SW480 (cell line): ENCODE results near the gene ISLR.
"Not testable (repeated sequence)": the region's sequence is repeated elsewhere in the genome, so short reads cannot be mapped to it uniquely, and the experiment has no call there.

ENCODE experiments used
- DNase-seq: peaks from one replicate; pipeline ENCODE4 v3.0.0-alpha.2; 2016; ENCODE audit warnings: low spot score

Gene ISLR

DNA sequence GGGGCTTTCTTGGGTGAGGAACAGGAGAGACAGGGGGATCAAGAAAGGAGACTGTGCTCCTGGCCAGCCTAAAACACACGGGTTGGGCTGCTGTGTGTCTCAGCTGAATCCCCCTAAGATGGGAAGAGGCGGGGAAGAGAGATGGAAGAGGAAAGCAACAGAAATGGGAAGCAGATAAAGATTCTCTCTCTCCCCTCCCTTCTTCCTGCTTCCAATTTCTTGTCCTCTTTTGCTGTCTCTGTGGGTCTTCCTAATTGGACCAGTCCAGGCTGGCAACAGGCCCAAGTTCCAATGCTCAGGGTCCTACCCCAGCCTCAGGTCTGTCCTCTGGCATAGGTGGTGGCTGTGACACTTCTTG lies 36.0 kb upstream of the ISLR start:
- DNase-seq = no peak

DNA sequence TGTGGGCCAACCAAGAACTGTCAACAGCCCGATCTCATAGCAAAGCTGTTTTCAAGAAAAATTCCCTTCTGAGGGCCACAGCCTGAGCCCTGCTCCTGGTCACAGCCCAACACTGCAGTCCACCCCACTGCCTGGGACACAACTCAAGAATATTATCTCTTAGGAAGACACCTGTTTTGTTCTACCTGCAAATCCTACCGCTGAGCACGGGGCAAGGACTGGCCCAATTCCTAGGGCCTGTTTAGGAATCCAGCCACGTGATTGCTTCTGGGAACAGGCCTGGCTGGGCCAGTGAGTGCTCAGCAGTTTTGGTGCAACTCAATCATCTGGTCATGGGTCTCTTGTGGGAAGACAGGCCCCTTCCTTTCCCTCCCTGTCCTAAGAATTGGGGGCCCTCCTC lies 34.9 kb upstream of the ISLR start:
- DNase-seq = no peak

DNA sequence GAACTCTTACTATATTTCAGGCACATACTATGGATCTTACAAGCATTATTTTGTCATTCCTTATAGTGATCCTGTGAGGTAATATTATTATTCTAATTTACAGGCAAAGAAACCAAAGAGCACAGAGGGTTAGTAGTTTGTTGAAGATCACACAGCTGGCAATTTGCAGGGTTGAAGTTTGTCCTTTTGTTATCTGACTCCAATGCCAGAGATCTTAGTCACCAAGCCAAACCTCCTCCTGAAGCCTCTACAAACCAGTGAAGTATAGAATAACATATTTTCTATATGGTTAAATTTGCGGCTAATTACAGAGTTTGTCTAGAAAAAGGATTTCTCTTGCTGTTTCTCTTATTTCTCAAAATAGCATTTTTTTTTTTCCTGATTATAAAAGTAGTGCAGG lies 31.9 kb upstream of the ISLR start:
- no peak for DNase-seq

DNA sequence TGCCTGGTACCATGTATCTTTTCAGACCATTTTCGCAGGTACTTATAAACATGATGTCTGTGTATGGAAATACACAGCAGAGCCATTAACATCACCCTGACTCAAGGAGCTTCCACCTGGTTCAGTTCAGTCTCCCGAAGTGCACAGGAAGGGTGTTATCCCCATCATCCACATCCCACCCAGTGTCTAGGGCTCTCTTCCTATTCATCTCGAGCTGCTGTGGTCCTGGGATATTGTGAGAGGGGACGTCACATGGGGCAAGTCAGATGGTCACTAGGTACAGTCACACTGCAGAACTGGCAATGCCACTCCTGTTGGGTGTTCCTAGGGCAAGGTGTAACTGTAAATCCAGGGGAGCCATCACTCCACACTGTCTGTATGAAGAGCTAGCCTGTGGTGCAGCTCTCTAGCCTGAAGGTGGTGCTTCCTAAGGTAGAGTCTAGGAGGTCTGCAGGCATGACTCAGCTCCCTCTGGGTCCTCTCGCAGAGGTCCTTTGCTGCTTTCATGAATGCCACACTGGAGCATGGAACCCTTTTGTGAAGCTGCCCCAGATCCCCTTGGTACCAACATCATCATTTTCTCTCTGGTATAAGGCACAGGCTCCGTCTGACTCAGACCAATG lies 29.2 kb upstream of the ISLR start:
- DNase-seq = peak; percentile 65

DNA sequence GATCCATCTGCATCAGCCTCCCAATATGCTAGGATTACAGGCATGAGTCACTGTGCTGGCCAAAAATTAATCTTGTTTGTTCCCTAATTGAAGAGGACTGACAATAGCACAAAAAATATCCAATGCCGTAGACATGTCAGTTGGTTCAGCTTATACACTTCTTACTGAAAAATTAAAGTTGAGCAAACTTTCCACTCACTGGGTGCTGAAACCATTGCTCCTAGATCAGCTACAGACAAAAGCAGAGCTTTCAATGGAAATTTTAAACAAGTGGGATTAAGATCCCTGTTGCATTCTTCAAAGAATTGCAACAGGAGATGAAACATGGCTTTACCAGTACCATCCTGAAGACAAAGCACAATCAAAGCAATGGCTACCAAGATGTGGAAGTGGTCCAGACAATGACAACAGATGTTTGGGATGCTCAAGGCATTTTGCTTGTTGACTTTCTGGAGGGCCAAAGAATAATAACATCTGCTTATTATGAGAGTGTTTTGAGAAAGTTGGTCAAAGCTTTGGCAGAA lies 27.2 kb upstream of the ISLR start:
- no peak for DNase-seq

DNA sequence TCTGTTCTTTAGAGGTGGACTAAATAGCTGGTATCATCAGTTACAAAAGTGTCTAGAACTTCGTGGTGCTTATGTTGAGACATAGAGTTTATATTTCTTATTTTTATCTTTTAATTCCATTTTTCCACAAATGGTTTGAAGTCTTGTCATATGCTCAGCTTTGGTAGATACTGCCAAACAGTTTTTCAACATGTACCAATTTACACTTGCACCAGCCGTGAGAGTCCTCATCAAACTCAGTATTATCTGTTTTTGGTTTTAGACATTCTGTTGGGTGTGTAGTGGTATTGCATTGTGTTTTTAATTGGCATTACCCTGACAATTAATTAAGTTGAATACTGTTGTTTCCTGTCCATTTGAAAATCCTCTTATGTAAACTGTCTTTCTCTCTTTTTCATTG lies 26.5 kb upstream of the ISLR start:
- DNase-seq = no peak

DNA sequence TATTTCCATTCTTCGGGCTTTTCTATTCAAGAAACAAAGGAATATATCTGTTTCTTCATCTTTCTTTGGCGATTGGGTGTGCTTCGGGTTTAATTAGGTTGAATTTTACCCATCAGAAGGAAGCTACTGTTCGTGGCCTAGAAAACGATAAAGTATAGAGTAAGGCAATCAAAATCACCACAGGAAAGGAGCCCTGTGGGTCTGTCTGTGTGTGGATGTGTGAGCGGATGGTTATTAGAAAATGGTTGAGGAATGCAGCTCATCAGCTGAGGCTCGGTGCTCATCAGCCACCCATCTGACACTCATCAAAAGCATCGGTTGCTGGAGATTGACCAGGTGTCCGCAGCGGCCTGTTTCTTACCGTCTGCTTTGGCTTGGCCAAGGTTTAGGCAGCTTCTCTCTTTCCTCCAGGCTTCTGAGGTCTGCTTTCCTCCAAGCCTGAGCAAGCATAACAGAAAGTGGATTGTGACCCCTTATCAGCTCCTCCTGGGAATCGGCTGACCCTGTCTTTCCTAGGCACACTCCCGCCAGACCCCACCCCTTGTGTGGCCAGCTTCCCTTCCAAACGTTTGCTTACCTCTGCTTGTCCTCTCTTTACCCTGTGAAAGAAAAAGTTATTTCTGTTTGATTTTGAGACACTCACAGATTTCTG lies 17.6 kb upstream of the ISLR start:
- DNase-seq = no peak

DNA sequence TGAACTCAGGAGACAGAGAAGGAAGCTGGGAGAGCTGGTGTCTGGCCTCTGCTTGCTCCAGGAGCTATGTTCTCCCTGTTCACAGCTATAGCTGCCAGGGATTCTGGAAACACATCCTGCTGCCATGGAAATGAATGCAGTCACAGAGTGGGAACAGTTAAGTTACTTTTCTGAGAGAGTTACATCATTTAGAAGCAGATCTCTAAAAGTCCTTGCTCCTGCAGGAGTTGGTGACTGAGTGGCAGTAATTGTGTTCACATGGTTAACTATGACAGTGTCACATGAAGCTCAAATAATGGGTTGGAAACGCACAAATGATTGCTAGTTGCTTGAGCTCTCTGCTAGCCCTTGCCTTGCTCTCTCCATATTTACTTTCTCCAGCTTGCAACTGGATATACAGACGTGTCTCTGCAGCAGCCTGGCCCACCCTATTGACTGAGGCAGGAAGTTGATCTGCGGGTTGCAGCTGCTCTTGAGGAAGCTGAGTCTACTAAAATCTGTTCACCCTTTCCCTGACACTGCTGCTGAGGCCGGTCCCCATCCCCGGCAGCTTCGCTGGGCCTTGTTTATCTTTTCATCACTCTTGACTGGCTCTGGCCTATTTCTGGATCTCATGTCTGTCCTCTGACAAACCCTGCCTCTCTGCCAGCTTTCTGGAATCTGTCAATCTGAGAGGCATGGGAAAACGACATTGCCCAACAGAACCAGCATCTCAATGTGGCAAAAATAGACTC lies 16.7 kb upstream of the ISLR start:
- no peak for DNase-seq

DNA sequence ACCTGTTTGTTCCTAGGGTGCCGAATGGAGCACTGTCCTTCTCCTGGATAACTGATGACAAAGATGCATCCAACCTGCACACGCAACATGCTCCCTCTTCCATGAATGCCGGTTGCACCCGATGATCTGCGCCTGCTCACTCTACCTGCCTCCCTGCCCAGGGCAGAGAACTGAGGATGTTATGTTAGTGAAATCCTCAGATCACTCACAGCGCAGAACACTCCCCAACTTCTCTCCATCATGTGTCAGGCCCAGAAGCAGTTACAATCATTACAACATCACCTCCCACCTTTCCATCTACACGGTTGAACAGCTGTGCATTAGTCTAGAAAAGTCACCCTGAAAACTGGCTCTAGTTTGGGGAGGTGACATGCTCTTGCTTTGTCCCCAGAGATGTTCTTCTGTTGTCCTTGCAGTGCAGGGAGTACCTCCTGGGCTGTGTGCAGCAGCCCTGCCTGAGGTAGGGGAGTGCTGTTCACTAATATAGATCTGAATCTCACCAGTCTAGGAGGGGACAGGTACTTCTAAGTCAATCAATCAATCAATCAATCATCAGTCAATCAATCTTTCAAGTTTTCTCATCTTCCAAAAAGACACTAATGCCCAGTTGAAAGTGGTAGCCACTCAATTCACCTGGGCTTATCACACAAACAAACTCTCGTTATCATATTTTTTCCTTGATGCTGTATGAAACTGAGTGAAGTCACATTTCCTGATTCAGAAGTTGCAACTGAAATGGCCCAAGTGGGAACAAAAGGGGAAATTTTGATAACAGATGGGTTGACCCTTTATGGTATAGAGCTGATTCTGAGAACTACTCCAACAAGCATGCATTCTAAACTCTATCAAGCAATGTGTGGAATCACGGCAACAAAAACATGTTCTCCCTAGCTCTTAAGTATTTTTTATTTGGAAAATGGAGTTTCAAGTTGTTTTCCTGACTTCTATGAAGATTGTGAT lies 15.4 kb upstream of the ISLR start:
- no peak for DNase-seq

DNA sequence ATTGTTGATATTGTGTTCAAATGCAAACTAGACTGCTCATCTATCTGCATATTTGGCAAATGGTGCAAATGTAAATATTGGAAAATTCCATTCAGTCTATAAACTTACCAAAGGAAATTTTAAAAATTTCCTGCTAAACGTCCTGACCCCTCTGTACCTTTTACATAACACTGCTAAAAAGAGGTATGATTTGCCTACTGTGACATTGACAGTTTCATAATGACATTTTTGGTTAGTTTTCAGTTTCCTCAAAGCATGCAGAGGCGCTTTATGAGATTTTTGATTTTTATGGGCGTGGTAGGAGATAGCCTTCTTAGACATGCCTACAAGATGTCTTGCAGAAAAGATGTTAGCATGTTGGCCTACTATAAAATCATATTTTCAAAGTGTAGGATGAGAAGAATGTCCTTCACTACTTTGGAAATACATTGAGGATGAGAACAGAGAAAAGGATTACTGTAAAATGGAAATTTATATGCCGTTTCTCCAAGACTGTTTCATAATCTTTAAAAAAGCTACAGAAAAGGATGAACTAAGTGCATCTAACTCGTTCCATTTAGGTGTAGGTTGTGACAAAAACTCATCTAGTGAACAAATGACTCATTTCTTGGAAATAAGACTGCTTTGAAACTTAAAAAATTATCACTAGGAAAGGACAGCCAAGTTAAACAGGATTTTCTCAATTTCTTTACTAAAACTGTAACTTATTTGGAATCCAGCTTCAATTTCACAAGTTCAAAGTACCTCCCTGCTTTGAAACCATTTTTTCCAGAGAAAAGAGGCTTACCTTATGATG lies 14.5 kb upstream of the ISLR start:
- no peak for DNase-seq

DNA sequence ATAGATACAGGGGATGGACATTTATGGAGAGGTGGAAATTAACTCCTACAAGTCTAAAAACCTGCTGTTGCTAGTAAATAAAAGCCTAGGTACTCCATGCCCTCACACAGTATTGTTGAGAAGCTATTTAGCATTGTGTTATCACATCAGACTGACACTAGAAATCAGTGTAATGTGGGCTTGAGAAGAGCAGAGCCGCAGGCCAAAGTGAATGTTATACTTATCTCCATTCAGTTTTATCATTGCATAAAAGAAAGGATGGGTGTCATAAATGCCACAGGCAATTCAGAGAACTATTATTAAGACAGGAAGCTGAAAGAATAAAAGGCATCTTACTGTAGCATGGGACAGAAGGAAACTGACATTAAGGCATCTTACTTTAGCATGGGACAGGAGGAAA lies 13.7 kb upstream of the ISLR start:
- no peak for DNase-seq

DNA sequence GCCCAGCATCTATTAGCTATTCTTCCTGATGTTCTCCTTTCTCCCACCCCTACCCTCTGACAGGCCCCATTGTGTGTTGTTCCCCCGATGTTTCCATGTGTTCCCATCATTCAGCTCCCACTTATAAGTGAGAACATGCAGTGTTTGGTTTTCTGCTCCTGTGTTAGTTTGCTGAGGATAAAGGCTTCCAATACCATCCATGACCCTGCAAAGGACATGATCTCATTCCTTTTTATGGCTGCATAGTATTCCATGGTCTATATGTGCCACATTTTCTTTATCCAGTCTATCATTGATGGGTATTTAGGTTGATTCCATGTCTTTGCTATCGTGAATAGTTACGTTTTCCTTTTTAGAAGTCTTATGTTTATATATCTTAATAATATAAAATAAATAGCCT lies 13.1 kb upstream of the ISLR start:
- not testable (repeated sequence) for DNase-seq

DNA sequence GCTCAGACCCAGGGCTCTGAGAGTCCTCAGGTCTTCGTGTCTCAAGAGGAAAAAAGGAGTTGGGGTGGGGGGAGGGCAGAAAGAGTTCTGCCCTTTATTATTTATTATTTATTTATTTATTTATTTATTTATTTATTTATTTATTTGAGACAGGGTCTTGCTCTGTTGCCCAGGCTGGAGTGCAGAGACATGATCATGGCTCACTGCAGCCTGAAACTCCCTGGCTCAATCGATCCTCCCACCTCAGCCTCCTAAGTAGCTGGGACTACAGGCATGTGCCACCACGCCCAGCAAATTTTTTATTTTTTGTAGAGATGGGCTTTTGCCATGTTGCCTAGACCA lies 11.3 kb upstream of the ISLR start:
- DNase-seq = not testable (repeated sequence)

DNA sequence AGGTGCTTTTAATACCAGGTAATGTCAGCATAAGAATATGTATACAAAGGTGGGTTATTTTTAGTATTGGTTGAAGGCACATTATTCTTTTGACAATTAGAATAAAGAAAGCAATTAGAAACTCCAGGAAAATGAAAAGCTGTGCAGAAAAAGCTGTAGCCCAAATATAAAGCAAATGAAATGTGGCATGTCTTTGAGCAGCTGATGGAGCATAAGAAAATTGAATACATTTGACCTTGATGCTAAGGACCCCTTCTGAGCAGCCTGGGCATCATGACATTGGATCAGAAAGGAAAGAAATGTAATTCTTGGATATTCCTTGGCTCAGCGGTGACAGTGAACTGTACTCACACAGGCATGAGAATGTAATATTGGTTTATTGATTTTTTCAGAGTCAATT lies 8.0 kb upstream of the ISLR start:
- DNase-seq = no peak

DNA sequence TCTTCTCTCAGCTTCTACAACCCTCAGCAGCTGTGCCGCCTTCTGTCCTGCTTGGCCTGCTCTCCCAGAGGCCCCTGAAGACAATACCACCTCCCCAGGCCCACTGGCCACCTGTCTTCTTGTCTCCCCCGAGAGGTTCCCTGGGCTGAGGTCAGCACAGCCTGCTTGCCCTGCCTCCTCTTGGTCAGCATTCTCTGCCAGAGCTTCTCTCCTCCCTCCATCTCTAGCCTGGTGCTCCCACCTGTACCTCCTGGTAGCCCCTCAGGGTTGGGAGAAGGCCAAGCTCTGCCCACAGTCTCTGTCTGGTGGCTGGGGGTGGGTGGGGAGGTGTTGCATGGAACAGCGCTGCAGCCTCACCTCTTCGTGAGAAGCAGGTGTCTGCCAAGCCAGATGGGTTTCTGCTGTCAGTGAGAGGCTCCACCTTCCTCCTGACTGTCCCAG lies 5.6 kb upstream of the ISLR start:
- no peak for DNase-seq

DNA sequence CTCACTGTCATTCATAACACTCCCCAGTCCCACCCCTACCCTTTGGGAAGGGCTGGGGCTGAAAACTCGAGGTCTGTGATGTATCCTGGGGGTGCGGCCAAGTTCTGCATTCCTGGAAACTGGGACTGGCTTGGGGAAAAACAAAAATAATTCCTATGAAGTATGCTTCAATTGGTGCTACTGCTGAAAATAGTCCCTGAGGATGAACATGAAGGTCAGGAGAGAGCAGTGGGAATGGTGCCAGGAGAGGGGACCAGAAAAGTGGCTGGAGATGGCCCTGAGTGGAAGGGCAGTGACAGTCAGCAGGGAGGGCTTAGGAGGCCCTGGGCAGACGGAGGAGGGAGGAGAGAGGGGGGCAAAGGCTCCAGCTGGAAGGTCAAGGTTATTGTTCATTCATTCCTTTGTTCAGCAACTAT lies 4.8 kb upstream of the ISLR start:
- DNase-seq = no peak

DNA sequence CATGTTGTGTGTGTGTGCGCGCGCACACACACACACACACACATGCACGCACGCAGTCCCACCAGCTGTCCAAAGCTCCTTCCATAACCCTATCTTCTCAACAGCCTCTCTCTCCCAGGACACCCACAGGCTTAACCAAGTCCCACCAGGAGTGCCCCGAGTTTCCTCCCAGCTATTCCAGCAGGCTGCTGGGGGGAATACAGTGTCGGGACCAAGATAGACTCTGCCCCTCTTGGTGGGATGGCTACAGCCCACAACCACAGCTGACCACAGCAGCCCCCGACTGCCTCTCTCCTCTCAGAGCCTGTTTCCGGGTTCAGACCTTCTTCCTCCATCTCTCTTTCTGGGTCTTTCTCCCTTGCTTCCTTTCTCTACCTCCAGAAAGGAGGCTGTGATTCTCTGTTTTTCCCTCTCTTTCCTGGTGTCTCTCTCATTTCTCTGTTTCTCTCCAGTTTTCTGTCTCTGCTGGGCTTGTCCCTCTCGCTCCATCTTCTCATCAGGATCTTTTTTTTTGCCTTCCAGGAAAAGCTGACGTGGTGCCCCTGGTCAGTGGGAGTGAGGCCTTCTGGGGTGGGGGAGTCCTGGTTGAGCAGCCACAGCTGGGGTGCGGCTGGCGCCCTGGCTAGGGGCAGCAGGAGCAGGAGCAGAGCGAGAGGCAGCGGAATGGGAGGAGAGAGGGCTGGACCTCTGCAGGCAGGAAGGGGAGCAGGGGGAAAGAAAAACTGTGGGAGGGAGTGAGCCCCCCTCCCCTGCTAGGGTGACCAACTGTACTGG lies 3.3 kb upstream of the ISLR start:
- DNase-seq = no peak

DNA sequence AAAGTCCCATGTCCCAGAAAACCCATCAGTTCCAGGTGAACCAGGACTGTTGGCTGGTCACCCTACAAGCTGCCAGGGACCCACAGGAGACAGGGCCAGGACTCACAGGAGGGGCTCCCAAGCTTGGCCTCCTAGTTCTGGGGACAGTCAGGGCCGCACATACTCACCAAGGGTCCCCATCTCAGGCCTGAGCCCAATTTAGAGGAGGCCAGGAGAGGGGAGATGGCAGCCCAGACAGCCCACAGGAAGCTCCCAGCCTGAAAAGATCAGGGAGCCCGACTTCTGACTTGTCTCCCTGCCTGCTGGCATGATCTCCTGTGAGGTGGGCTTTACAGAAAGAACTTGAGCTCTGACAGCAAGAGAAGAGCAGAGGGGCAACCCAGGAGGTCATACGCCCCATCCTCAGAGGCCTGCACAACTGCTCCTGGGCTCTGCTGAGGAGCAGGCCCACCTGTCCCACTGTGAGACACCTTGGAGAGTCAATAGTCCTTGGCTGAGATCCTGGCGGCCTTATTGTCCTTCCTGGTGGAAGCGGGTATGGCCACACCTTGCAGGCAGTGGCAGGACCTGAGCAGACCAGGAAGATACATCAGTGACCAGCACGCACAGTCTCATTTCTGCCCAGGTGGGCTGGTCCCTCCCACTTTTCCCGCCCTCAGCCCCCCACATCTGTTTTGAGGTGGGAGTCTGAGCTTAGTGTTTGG lies 2.5 kb upstream of the ISLR start:
- DNase-seq = no peak

DNA sequence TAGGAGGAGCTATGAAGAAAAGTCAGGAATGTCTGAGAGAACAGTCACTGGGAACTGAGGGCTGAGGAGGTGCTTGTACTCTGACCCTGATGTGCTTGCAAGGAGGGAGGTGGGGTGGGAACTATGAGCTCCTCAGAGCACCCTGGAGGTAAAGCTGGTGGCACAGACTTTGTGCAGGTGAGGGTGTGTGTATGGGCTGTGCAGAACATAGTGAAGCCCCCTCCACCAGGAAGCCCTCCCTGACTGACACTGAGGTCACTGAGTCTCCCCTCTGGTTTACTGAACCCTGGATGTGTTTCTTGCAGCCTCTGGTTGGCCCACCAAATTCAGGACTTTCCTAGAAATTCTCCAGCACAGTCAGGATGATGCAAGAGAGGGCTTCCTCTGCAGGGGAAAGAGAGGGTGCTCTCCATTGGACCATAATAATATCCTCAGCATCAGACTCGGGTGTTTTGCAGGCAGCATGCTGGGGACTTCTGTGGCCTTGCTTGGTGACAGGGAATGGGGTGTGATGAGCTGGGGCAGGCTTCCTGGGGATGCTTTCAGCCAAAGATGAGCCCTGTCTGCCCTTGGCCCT lies 1.5 kb upstream of the ISLR start:
- no peak for DNase-seq
